ENCODE data around the gene FSIP2. TPM values are rescaled to one million over a fixed set of nuclear protein-coding genes. Genes with fewer than 3 reads are reported as not detected.

The FSIP2 gene
- total RNA-seq, 3 donors from 2014 or later (not counting 1 experiment from before 2014, with no cell fraction given), result 0.79 to 1.5 (median 0.95) TPM

DNA sequence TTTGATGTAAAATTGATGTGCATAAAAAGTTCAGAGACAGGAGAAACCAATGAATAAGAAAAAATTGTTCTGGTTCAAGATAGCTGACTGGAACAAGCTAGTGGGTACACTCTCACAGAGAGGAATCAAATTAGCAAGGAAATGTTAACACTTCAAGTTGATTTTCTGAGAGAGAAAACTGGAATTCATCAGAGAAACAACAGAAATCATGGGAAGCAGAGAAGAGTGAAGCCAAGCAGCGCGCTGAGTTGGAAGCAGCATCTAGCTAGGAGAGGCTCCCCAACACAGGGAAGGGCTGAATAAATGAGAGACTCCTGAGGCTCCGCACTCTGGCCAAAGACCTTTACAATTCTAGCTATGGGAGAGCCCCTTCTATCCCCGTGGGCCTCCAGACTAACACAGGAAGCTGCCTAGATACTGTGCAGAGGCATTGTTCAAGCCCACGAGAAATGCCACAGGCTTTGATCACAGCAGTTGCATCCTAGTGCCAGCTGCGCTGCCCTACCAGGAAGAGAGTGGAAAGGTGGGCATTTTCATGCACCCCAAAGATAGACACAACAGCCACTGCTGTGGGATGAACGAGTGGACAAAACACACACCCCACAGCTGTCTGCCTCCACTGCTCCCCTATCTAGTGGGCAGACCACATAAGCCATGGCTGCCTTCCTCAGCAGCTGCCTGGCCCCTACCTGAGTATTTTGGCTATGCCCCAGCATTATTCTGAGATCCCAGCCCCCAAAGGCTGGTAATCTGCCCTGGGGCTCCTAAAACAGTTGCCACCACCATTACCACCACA lies 136.7 kb downstream of the FSIP2 start:
- Histone ChIP-seq H3K4me1 (ENCODE audit: control insufficient read depth, insufficient read depth, low read length) (no peaks in the 10 kb centered on the region), H3K27ac (ENCODE audit: low read length) (no peak overlapping the region), H3K36me3 (ENCODE audit: control insufficient read depth, insufficient read depth, low read length) (no peaks in the 10 kb centered on the region), H3K9me3 (ENCODE audit: control insufficient read depth, insufficient read depth, low read length) (peaks cover 7% of the 10 kb centered on the region), H3K27me3 (ENCODE audit: control insufficient read depth, insufficient read depth, low read length) (no peaks in the 10 kb centered on the region), H3K4me3 (ENCODE audit: low read length) (no peak overlapping the region)
- H3K36me3 Mint-ChIP-seq, result no peaks in the 10 kb centered on the region
- no peaks in the 10 kb centered on the region for H3K4me1 Mint-ChIP-seq
- peaks cover 6 to 21% of the 10 kb centered on the region in 2 donors for H3K9me3 Mint-ChIP-seq
- ATAC-seq (no peak), DNase-seq (no peak)
- 79% methylated on average over 7 of the region's 7 CpGs for WGBS (ENCODE audit: insufficient coverage)
- intact Hi-C loops (cut with micrococcal nuclease), result no loop called here
- no peak overlapping the region for H3K4me3 Mint-ChIP-seq
- no peak overlapping the region for H3K27ac Mint-ChIP-seq
- TF ChIP-seq, protein P1, sequence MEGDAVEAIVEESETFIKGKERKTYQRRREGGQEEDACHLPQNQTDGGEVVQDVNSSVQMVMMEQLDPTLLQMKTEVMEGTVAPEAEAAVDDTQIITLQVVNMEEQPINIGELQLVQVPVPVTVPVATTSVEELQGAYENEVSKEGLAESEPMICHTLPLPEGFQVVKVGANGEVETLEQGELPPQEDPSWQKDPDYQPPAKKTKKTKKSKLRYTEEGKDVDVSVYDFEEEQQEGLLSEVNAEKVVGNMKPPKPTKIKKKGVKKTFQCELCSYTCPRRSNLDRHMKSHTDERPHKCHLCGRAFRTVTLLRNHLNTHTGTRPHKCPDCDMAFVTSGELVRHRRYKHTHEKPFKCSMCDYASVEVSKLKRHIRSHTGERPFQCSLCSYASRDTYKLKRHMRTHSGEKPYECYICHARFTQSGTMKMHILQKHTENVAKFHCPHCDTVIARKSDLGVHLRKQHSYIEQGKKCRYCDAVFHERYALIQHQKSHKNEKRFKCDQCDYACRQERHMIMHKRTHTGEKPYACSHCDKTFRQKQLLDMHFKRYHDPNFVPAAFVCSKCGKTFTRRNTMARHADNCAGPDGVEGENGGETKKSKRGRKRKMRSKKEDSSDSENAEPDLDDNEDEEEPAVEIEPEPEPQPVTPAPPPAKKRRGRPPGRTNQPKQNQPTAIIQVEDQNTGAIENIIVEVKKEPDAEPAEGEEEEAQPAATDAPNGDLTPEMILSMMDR (IDR thresholded peaks at IDR 0.05), result no peak
- no peaks in the 10 kb centered on the region for H3K27me3 Mint-ChIP-seq (ENCODE audit: low read depth in 2 of 2)

DNA sequence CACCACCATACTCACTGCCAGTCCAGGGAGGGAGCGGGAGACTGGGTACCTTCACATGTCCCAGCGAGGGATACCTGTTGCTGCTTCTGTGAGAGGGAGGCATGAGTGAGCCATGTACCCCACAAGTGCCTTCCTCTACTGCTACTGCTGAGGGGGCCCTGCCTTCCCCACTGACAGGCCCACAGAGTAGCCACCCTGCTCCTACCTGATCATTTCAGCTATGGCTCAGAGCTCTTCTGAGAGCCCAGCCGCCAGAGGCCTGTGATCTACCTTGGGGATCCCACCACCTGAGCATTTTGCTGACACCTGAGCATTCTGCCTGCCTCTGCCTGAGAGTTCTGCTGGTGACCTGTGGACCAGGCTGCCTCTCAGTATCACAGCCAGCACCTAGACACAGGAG lies 137.6 kb downstream of the FSIP2 start:
- Mint-ChIP-seq H3K4me1 (no peaks in the 10 kb centered on the region), H3K9me3 (peaks cover 8 to 27% of the 10 kb centered on the region in 2 donors), H3K27me3 (ENCODE audit: low read depth in 2 of 2) (no peaks in the 10 kb centered on the region), H3K4me3 (no peak overlapping the region), H3K36me3 (no peaks in the 10 kb centered on the region), H3K27ac (no peak overlapping the region)
- TF ChIP-seq, protein P1 (IDR thresholded peaks at IDR 0.05), result no peak
- H3K4me1 ChIP-seq (ENCODE audit: control insufficient read depth, insufficient read depth, low read length), result no peaks in the 10 kb centered on the region
- ATAC-seq (no peak), DNase-seq (no peak)
- no peaks in the 10 kb centered on the region for H3K27me3 ChIP-seq (ENCODE audit: control insufficient read depth, insufficient read depth, low read length)
- intact Hi-C loops (cut with micrococcal nuclease), result no loop called here
- peaks cover 7% of the 10 kb centered on the region for H3K9me3 ChIP-seq (ENCODE audit: control insufficient read depth, insufficient read depth, low read length)
- H3K4me3 ChIP-seq (ENCODE audit: low read length), result no peak overlapping the region
- no peak overlapping the region for H3K27ac ChIP-seq (ENCODE audit: low read length)
- 93% methylated on average over 3 of the region's 3 CpGs for WGBS (ENCODE audit: insufficient coverage)
- no peaks in the 10 kb centered on the region for H3K36me3 ChIP-seq (ENCODE audit: control insufficient read depth, insufficient read depth, low read length)

DNA sequence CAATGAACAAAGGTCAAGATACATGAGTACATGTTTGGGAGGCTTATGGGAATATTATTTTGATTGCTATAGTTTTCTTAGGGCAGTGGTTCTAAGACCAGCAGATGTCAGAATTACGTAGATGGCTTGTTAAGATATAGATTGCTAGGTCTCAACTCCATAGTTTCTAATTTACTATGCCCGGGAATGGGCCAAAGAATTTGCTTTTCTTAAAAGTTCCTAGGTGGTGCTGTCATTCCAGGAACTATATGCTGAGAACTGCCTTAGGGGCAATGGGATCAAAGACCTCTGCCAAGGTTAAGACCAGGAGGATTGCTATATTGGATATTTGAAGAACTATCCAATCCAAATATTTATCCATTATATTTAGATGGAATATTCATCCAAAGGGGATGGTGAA lies 141.8 kb downstream of the FSIP2 start:
- Mint-ChIP-seq H3K9me3 (peaks cover 7 to 29% of the 10 kb centered on the region in 2 donors), H3K36me3 (no peaks in the 10 kb centered on the region), H3K4me3 (no peak overlapping the region), H3K4me1 (no peaks in the 10 kb centered on the region), H3K27me3 (ENCODE audit: low read depth in 2 of 2) (no peaks in the 10 kb centered on the region), H3K27ac (no peak overlapping the region)
- WGBS (ENCODE audit: insufficient coverage), result 90% methylated on average over 2 of the region's 2 CpGs
- Histone ChIP-seq H3K4me3 (ENCODE audit: low read length) (no peak overlapping the region), H3K36me3 (ENCODE audit: control insufficient read depth, insufficient read depth, low read length) (no peaks in the 10 kb centered on the region), H3K27me3 (ENCODE audit: control insufficient read depth, insufficient read depth, low read length) (no peaks in the 10 kb centered on the region), H3K4me1 (ENCODE audit: control insufficient read depth, insufficient read depth, low read length) (no peaks in the 10 kb centered on the region), H3K9me3 (ENCODE audit: control insufficient read depth, insufficient read depth, low read length) (peaks cover 7% of the 10 kb centered on the region), H3K27ac (ENCODE audit: low read length) (no peak overlapping the region)
- DNase-seq, result no peak
- TF ChIP-seq, protein P1 (IDR thresholded peaks at IDR 0.05), result no peak
- intact Hi-C loops (cut with micrococcal nuclease), result no loop called here
- no peak for ATAC-seq

Measured in natural killer cell (primary cell).